Measurements from ENCODE around the gene TFEC.

- TF ChIP-seq CTCF (IDR thresholded peaks at IDR 0.05) (no peak), POLR2A (IDR thresholded peaks at IDR 0.05) (no peak)
Measured at GRCh38 chr7:115964799-115965198, 65.8 kb downstream of the TFEC start.

Measured in transverse colon (tissue), 3 donors.